Tibial nerve (tissue), 4 donors: Measurements from ENCODE around the gene TAF5L.

ENCODE experiments used
- CTCF ChIP-seq, 5 experiments: fragments of 200-600 bp in 3 of 5; fragments of 450-650 bp in 2 of 5; sonication (generic) in 3 of 5; IDR thresholded peaks; one replicate each; pipeline ENCODE4 v1.5.1; 2016 to 2019; ENCODE audit warnings: antibody characterized with exemption in 5 of 5, mild to moderate bottlenecking in 3 of 5, moderate library complexity in 2 of 5
- EP300 ChIP-seq, 2 donors: sonication (generic); formaldehyde crosslinking; IDR thresholded peaks; one replicate each; pipeline ENCODE4 v1.6.1; 2017; ENCODE audit warnings: antibody characterized with exemption in 2 of 2, mild to moderate bottlenecking in 1 of 2
- POLR2A ChIP-seq, 2 donors: fragments of 450-650 bp; IDR thresholded peaks; one replicate each; pipeline ENCODE4 v1.6.1; 2017; ENCODE audit warnings: antibody characterized with exemption in 2 of 2, mild to moderate bottlenecking in 2 of 2, moderate library complexity in 2 of 2

GRCh38 chr1:229643996-229644745, 18.2 kb upstream of the TAF5L start:
- TF ChIP-seq CTCF (IDR thresholded peaks at IDR 0.05) (no peak), POLR2A (IDR thresholded peaks at IDR 0.05) (no peak), EP300 (IDR thresholded peaks at IDR 0.05) (no peak)
